Ishikawa (cell line): ENCODE measurements around the gene SHC4.

Experiments
- CEBPB ChIP-seq: IDR thresholded peaks from 2 replicates; pipeline ENCODE4 v1.6.1; 2012
- EGR1 ChIP-seq: IDR thresholded peaks from 2 replicates; pipeline ENCODE4 v1.6.1; 2012
- EP300 ChIP-seq: IDR thresholded peaks from 2 replicates; pipeline ENCODE4 v1.6.1; 2012; ENCODE audit warnings: borderline replicate concordance
- FOXM1 ChIP-seq: IDR thresholded peaks from 2 replicates; pipeline ENCODE4 v1.6.1; 2012; ENCODE audit warnings: low read depth, borderline replicate concordance
- MAX ChIP-seq: IDR thresholded peaks from 2 replicates; pipeline ENCODE4 v1.6.1; 2012
- NFIC ChIP-seq: IDR thresholded peaks from 2 replicates; pipeline ENCODE4 v1.6.1; 2012
- RAD21 ChIP-seq: IDR thresholded peaks from 2 replicates; pipeline ENCODE4 v1.6.1; 2012; ENCODE audit warnings: low read depth
- REST ChIP-seq: IDR thresholded peaks from 2 replicates; pipeline ENCODE4 v1.6.1; 2012; ENCODE audit warnings: low read depth, mild to moderate bottlenecking
- TAF1 ChIP-seq: IDR thresholded peaks from 2 replicates; pipeline ENCODE4 v1.6.1; 2012; ENCODE audit warnings: low read depth, mild to moderate bottlenecking
- TCF12 ChIP-seq: IDR thresholded peaks from 2 replicates; pipeline ENCODE4 v1.6.1; 2012; ENCODE audit warnings: low read depth
- USF1 ChIP-seq: IDR thresholded peaks from 2 replicates; pipeline ENCODE4 v1.6.1; 2012
- YY1 ChIP-seq: IDR thresholded peaks from 2 replicates; pipeline ENCODE4 v1.6.1; 2012; ENCODE audit warnings: low read depth
- ZBTB7A ChIP-seq: IDR thresholded peaks from 2 replicates; pipeline ENCODE4 v1.6.1; 2012; ENCODE audit warnings: low read depth

- TF ChIP-seq YY1 (no peak), CEBPB (no peak), MAX (no peak), EP300 (no peak), REST (no peak), ZBTB7A (no peak), RAD21 (no peak), TAF1 (no peak), NFIC (no peak), EGR1 (no peak), FOXM1 (no peak), TCF12 (no peak), USF1 (no peak)
These were observed 17.5 kb downstream of the SHC4 start for GRCh38 chr15:48946074-48946839.
